GM19455 (cell line): ENCODE results near the gene ETV2.
A peak's percentile ranks its signal among the peaks of the same experiment; 100 is the strongest.
"Not testable (repeated sequence)": the region's sequence is repeated elsewhere in the genome, so short reads cannot be mapped to it uniquely, and the experiment has no call there.

Experiments
- ATAC-seq: cut with Tn5 transposase; IDR thresholded peaks from one replicate; pipeline ENCODE4 v1.9.1; 2021; ENCODE audit not compliant: unreplicated experiment

The ETV2 gene

DNA sequence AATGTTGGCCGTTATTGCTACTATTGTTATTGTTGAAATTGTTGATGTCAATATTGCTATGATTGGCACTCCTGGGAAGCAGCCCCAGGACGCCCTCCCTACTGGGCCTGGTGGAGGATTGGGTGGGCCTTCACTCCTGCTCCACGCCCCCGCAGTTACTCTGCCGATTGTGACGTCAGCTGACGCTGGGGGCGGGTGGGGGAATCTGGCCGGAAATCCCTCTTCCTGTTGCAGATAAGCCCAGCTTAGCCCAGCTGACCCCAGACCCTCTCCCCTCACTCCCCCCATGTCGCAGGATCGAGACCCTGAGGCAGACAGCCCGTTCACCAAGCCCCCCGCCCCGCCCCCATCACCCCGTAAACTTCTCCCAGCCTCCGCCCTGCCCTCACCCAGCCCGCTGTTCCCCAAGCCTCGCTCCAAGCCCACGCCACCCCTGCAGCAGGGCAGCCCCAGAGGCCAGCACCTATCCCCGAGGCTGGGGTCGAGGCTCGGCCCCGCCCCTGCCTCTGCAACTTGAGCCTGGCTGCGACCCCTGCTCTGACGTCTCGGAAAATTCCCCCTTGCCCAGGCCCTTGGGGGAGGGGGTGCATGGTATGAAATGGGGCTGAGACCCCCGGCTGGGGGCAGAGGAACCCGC, at the start of gene ETV2:
TSS of gene ETV2 (plus strand) at position 231 of the 637 bp plus-strand sequence. CDS start 716 bp downstream, outside the sequence.
- ATAC-seq: no peak

GRCh38 chr19:35592226-35592625, 49.3 kb upstream of the ETV2 start:
- ATAC-seq: no peak

DNA sequence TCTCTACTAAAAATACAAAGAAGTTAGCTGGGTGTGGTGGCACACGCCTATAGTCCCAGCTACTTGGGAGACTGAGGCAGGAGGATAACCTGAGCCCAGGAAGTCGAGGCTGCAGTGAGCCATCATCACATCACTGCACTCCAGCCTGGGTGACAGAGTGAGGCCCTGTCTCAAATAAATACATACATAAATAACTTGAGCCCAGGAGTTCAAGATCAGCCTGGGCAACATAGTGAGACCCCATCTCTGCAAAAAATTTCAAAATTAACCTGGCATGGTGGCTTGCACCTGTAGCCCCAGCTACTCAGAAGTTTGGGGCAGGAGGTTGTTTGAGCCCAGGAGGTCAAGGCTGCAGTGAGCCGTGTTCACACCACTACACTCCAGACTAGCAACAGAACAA, 46.5 kb upstream of the ETV2 start:
- not testable (repeated sequence) for ATAC-seq

DNA sequence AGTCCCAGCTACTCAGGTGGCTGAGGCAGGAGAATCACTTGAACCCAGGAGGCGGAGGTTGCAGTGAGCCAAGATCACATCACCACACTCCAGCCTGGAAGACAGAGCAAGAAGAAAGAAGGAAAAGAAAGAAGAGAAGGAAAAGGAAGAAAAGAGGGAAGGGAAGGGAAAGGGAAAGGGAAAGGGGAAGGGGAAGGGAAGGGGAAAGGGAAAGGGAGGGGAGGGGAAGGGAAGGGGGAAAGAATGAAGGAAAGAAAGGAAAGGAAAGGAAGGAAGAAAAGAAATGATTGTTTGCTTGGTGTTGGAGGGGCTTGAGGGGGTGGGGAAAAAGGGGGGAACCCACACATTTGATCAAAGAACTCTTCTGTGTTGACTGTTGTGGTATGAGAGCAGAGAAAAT, 45.6 kb upstream of the ETV2 start:
- no peak for ATAC-seq

- no peak for ATAC-seq
These were observed 45.1 kb upstream of the ETV2 start for GRCh38 chr19:35596366-35596999.

- ATAC-seq: no peak
These were observed 39.6 kb upstream of the ETV2 start for GRCh38 chr19:35601971-35602370.

DNA sequence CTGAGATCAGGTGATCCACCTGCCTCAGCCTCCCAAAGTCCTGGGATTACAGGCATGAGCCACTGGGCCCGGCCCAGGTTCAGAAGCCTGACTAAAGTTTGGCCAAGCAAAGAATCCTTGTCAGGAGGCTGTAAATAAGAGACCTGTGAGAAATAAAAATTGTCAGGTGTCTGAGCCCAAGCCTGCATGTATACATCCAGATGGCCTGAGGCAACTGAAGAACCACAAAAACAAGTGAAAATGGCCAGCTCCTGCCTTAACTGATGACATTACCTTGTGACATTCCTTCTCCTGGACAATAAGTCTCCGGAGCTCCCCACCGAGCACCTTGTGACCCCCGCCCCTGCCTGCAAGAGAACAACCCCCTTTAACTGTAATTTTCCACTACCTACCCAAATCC, 37.1 kb upstream of the ETV2 start:
- ATAC-seq: not testable (repeated sequence)

GRCh38 chr19:35607170-35607569, 34.4 kb upstream of the ETV2 start:
- not testable (repeated sequence) for ATAC-seq

- ATAC-seq: no peak
These were observed 33.9 kb upstream of the ETV2 start for GRCh38 chr19:35607661-35608060.

- ATAC-seq: no peak
These were observed 33.3 kb upstream of the ETV2 start for GRCh38 chr19:35608251-35608650.

- no peak for ATAC-seq
These were observed 31.6 kb upstream of the ETV2 start for GRCh38 chr19:35609851-35610353.

- no peak for ATAC-seq
These were observed 29.4 kb upstream of the ETV2 start for GRCh38 chr19:35612224-35612558.

DNA sequence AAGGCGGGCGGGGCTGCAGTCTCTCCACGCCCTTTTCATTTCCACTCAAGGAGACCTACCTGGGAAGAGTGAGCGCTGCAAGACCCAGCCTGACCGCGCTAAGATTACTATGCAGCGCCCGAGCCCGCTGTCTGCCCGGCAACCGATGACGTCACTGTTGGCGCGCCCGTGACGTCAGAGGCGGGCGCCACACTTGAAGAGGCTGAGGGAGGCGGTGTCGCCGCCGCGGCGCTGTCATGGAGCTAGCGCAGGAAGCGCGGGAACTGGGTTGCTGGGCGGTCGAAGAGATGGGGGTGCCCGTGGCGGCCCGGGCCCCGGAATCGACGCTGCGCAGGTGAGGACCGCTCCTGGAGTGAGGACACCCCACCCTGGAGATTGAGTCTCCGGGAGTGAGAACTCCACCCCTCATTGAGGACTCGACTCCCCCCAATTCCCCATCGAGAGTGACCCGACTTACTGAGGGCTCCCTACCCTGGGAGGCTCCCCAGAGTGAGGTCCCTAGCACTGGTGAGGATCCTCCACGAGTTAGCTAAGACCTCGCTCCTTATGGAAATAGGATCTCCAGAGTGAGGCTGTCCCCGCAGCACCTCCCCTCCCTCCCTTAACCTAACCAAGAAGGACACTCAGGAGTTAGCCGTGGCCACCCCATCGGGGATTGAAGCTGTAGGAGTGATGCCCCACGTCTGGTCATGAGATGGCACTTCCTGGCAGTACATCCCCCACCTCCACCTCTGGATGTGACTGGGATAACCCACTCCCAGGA, 28.8 kb upstream of the ETV2 start, which contains the start of gene HAUS5:
TSS of gene HAUS5 (plus strand) at position 177 of the 763 bp plus-strand sequence. CDS start at position 237, 60 bp downstream.
- peak; percentile 69 for ATAC-seq

- ATAC-seq: no peak
These were observed 28.0 kb upstream of the ETV2 start for GRCh38 chr19:35613574-35613973.

GRCh38 chr19:35615036-35615435, 26.5 kb upstream of the ETV2 start:
- ATAC-seq: no peak

GRCh38 chr19:35618857-35619256, 22.7 kb upstream of the ETV2 start:
- no peak for ATAC-seq

GRCh38 chr19:35619290-35619923, 22.1 kb upstream of the ETV2 start:
- ATAC-seq: no peak

DNA sequence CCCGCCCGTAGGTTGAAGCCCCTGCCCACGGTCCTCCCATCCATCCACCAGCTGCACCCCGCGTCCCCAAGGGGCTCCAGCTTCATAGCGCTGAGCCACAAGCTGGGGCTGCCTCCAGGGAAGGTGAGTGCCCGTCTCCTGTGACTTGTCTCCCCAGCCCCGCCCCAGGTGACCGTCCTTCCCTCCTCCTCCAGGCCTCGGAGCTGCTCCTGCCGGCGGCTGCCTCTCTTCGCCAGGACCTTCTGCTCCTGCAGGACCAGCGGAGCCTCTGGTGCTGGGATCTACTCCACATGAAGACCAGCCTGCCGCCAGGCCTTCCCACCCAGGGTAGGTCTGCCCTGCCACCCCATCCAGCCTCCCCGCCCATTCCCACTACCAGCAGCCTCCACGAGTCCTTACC, 21.5 kb upstream of the ETV2 start:
- no peak for ATAC-seq

GRCh38 chr19:35621708-35622107, 19.8 kb upstream of the ETV2 start:
- ATAC-seq: no peak

GRCh38 chr19:35622750-35623149, 18.8 kb upstream of the ETV2 start:
- ATAC-seq: no peak

- ATAC-seq: no peak
These were observed 18.1 kb upstream of the ETV2 start for GRCh38 chr19:35623327-35624010.
